Occipital lobe (tissue), 2 donors: ENCODE measurements around the gene UBR7. TPM values are rescaled to one million over a fixed set of nuclear protein-coding genes. Genes with fewer than 3 reads are reported as not detected.
"Not testable (repeated sequence)": the region's sequence is repeated elsewhere in the genome, so short reads cannot be mapped to it uniquely, and the experiment has no call there.

ENCODE experiments used
- DNase-seq: peaks from one replicate; lab custom pipeline; 2025; lab: John Stamatoyannopoulos, UW
- total RNA-seq: library from RNA; depleted of rRNA; stranded (reverse); fragments of >200 nt; gene quantifications from one replicate; pipeline ENCODE4 v1.2.3, GENCODE V29; 2014

The UBR7 gene
- total RNA-seq, 1 donor from 2014 or later = 56.6 TPM

DNA sequence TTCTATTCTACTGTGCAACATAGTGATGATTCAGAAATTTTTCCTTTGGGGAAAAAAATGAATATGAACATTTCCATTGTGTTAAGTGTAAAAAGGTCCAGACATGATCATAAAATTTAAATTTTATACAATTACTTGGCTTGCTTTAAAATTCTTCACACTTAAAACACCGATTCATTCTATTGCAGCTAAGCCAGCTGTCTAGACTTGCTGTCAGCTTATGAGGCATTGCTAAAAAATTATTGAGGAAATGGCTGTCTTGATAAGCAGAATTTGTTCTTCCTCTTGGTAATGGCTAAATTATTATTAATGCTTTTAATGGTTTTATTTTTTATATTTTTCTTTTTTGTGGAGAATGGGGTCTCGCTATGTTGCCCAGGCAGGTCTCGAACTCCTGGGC, 20.1 kb upstream of the UBR7 start:
- DNase-seq = no peak

- DNase-seq = no peak
These were observed 11.6 kb upstream of the UBR7 start for GRCh38 chr14:93195316-93195999.

GRCh38 chr14:93199031-93199430, 8.0 kb upstream of the UBR7 start:
- DNase-seq = no peak

- no peak for DNase-seq
These were observed 6.5 kb upstream of the UBR7 start for GRCh38 chr14:93200553-93200952.

GRCh38 chr14:93201155-93201704, 5.8 kb upstream of the UBR7 start:
- no peak for DNase-seq

DNA sequence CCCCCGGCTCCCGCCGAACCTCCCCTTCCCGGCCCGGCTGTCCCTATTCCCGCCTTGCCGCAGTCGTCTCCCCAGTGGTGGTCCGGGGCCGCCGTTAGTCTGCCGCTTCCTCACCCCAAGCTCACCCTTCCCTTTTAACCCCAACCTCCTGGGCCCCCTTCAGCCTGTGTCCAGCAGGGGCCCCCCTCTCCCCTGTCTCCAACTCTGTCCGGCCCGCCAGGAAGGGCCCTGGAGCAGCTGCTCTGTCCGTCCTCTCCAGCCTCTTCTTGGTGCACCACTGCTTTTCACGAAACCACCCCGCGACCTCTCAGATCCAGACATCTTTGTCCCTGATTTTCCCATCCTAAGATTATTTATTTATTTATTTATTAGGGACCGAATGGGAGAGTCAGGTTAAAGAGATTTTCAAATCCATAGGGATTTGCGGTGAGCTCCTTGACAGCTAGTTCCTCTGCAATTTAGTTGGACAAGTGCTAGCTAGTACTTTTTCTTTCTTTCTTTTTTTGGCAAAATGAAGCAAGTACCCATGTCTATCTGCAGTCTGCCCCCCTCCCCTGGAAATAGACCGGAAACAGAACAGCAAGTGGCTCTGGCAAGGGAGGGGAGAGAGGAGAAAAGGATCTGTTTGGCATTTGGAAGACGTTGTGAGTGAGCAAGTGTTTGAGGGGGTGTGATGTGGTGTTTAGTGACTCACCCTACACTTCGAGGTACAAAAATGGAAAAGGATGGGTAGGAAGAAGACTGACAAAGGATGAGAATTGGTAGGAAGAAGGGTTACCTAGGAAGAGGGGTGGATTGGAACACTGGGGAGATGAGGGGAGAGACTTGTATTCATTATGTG, 632 bp downstream of the UBR7 start:
- DNase-seq = peak; percentile 39

DNA sequence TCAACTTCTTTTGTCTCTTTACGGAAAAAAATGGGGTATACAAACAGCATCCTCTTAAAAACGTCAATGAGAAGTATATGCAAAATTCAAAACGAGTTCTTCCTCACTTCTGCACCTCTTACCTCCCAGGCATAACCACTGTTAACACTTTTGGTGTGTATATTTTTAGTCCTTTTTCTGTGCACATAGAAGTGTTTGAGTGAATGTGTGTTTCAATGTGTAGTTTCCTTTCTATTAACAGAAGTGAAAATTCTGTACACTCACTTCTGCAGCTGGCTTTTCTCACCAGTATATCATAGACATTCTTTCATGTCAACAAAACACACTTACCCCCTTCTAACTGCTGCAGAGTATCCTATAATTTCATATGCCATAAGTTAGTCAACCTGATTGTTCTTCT, 5.4 kb downstream of the UBR7 start:
- DNase-seq = no peak

GRCh38 chr14:93214598-93214997, 7.5 kb downstream of the UBR7 start:
- DNase-seq = no peak

DNA sequence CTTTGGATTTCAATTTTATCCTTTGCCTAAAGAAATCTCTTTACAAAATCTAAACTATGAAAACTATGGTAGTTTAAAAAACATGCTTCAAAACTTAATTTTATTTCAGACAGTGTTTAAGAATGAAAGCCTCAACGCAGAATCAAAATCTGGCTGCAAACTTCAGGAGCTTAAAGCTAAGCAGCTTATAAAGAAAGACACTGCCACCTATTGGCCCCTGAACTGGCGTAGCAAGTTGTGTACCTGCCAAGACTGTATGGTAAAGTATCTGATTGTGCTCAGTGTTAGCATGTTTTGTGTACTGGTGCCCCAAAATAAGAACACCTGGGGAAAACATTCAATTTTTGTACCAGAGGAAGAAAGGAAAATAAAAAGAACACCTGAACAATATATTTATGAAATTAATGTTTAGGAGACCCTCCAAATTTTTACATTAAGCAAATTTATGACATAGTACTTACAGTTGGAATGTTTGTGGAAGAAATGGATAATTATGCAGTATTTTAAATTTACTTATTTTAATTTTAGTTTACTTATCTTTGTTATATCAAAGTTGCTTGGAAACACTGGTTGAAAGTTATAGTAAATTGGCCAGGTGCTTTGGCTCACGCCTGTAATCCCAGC, 12.2 kb downstream of the UBR7 start:
- no peak for DNase-seq

DNA sequence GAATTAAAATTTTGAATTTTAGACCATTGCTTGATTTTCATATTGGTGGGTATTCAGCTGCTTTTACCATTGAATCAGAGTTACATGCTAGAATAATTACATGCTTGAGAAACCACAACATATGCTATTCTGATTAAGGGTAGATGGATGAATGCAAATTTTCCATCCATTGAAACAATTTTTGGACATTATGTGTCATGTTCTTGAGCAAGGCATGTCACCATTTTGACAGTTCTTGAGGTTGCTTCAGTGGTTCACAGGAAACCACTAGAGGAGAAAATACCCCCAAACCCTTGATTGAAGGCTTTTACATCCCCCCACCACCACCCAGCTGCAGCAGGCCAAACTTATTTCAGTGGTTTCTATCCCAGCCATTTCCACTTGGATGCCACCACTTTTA, 13.5 kb downstream of the UBR7 start:
- DNase-seq = no peak

DNA sequence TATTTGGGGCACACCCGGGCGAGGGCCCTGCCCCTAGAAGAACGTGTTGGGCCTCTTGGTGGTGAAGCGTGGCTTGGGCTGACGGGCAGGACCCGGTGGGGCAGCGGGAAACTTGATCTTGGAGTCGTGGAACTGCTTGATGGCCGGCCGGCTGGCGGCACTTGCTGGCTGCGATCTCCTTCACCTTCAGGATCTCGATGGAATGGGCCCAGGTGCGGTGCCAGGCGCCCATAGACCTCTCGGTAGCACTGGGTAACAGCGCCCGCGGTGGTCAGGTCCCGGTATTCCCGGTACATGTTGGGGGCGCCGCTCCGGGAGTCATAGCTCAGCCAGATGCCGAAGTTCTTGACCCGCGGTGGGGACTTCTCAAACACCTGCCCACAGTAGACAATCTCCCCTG, 16.5 kb downstream of the UBR7 start:
- no peak for DNase-seq

DNA sequence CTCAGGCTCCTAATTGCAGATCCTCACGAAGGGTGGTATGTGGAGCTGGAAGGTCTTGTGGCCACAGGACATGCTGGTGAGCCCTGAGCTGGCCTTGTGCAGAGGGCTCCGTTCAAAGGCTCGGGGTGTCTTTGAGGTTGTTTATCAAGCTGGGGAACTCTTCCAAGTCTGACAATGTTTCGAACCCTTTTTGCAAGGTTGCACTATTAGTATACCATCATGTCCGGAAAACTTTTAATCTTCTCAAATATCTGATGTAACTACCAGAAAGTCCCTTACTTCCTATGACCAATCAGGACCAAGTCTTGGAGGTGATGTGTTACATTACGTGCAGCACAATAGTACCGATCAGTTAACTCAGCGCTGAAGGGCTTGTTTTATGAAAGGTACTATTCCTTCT, 21.5 kb downstream of the UBR7 start:
- DNase-seq = no peak

- no peak for DNase-seq
These were observed 23.5 kb downstream of the UBR7 start for GRCh38 chr14:93230539-93230938.

- DNase-seq = peak; percentile 57
These were observed 24.3 kb downstream of the UBR7 start for GRCh38 chr14:93231129-93231979.

GRCh38 chr14:93232159-93232558, 25.1 kb downstream of the UBR7 start:
- no peak for DNase-seq

DNA sequence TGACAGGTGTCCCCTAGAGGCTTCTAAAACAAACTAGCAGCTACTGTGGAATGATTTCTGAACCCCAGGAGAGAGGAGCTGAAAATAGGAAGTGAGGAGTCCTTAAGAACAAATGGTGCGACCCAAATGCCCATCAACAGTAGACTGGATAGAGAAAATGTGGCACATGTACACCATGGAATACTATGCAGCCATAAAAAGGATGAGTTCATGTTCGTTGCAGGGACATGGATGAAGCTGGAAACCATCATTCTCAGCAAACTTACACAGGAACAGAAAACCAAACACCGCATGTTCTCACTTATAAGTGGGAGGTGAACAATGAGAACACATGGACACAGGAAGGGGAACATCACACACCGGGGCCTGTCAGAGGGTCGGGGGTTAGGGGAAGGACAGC, 26.0 kb downstream of the UBR7 start:
- not testable (repeated sequence) for DNase-seq

DNA sequence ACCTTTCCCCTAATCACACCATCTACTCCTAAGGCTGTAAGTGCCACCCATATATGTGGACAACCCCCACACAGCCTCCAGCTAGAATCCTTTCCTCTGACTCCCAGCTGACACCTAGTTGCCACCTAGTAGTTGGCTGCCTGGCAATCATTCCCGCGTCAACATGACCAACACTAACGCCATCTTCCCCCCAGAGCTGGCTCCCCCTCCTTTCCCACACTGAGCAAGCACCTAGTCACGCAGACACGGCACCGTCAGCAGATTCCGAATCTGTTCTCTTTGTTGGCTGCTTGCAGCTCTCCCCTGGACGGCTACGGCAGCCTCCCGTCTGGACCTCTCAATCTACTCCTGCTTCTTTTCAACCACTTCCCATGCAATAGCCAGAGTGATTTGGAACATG, 27.7 kb downstream of the UBR7 start:
- no peak for DNase-seq

DNA sequence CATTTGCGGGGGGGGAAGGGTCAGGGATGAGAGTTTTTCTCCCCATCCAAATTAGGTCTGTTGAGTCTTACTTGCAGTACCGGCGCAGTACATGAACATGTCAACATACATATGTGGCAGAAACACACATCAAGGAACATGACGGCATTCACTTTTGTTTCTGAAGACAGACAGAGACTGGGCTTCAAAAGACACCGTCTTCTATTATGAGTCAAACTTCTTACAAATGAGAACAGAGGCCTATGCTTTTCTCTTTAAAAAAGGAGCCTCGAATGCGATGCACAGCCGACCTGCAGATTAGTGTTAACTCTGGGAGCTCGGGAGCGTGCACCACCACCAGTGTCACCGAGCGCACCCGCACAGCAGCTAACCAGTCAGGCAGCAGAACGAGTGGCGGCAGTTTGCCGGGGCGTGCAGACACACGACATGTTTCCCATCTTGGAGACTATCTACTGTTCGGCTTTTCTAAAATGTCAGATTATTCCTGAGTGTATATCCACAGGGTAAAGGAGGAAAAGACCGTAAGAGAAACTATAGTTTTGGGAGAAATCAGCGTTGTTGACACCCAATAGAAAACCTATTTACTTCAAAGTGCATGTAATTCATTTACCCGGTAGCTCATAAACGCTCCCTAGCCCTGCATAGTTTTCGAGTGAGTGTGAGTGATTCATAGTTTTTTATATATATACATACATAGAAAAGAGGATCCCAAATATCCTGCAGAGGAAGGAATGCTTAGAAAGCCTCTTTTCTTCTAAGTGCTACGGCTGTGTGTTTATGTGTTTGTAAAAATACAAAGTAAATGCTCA, 33.0 kb downstream of the UBR7 start:
- DNase-seq = no peak

- DNase-seq = no peak
These were observed 33.6 kb downstream of the UBR7 start for GRCh38 chr14:93240678-93241000.

DNA sequence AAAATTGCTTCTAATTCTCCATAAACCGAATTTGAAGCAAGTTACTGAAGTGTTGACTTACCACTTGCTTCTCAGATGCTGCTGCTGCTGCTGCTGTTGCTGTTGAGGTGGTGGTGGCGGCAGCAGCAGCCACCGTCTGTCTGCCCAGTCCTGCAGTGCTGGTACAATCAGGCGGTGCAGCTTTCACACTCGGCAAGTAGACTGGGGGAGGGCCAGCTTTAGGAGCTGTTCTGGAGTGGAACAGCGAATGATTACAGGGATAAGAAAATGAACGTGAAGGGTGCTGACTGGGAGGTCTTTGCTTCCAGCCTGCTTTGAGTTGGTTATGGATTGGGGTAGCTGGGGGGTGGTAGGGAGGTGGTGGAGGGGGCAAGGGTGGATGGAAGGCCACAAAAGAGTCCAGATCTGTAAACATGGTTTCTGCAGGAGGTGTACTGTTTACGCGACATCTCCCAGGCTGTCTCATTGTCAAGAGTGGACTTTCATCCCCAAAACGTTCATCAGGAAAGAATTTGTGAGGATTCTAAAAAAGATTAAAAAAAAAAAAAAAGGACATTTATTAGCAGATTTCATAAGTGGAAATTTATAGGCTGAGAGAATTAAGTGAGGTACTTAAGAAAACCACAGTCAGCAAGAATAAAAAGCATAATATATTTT, 38.8 kb downstream of the UBR7 start:
- no peak for DNase-seq
